Trophoblast cell (in vitro differentiated cells and primary cell): ENCODE measurements around the gene MRPS34.

Experiments
- DNase-seq, 2 donors: peaks; one replicate each; pipeline ENCODE4 v3.0.0-alpha.2; 2016
- H2AFZ ChIP-seq: 2 replicates; pipeline ENCODE4 v1.6.1; 2013; ENCODE audit warnings: low read length, moderate library complexity, mild to moderate bottlenecking; ENCODE audit not compliant: insufficient read depth, poor library complexity
- H2AK5ac ChIP-seq: 2 replicates; pipeline ENCODE4 v1.6.1; 2013; ENCODE audit warnings: mild to moderate bottlenecking, low read length
- H2BK120ac ChIP-seq: 2 replicates; pipeline ENCODE4 v1.6.1; 2013; ENCODE audit warnings: low read length, mild to moderate bottlenecking, moderate library complexity; ENCODE audit not compliant: insufficient read depth, poor library complexity
- H2BK12ac ChIP-seq: 2 replicates; pipeline ENCODE4 v1.6.1; 2013; ENCODE audit warnings: mild to moderate bottlenecking, low read length, moderate library complexity
- H2BK5ac ChIP-seq: 2 replicates; pipeline ENCODE4 v1.6.1; 2013; ENCODE audit warnings: low read length, low read depth, moderate library complexity, mild to moderate bottlenecking; ENCODE audit not compliant: poor library complexity
- H3K14ac ChIP-seq: 2 replicates; pipeline ENCODE4 v1.6.1; 2013; ENCODE audit warnings: mild to moderate bottlenecking, low read length
- H3K18ac ChIP-seq: 2 replicates; pipeline ENCODE4 v1.6.1; 2013; ENCODE audit warnings: mild to moderate bottlenecking, low read length
- H3K23ac ChIP-seq: 2 replicates; pipeline ENCODE4 v1.6.1; 2013; ENCODE audit warnings: low read length
- H3K27ac ChIP-seq: 2 replicates; pipeline ENCODE4 v1.5.1; 2013; ENCODE audit warnings: low read depth, mild to moderate bottlenecking, inconsistent platforms, low read length, moderate library complexity
- H3K27me3 ChIP-seq: 2 replicates; pipeline ENCODE4 v1.6.1; 2013; ENCODE audit warnings: inconsistent platforms, mild to moderate bottlenecking, low read length, moderate library complexity; ENCODE audit not compliant: insufficient read depth
- H3K36me3 ChIP-seq, 2 experiments: 1 replicate in 1 of 2; 2 replicates in 1 of 2; pipeline ENCODE4 v1.6.1; 2013; ENCODE audit warnings: low read length in 2 of 2, mild to moderate bottlenecking in 2 of 2, moderate library complexity in 1 of 2; ENCODE audit not compliant: insufficient read depth in 2 of 2, control insufficient read depth in 1 of 2
- H3K4ac ChIP-seq: 2 replicates; pipeline ENCODE4 v1.6.1; 2013; ENCODE audit warnings: low read depth, mild to moderate bottlenecking, low read length, moderate library complexity
- H3K4me1 ChIP-seq, 2 experiments: 1 replicate in 1 of 2; 2 replicates in 1 of 2; pipeline ENCODE4 v1.6.1; 2013; ENCODE audit warnings: low read length in 2 of 2, mild to moderate bottlenecking in 2 of 2, moderate library complexity in 1 of 2; ENCODE audit not compliant: insufficient read depth in 2 of 2, control insufficient read depth in 1 of 2
- H3K4me2 ChIP-seq: 2 replicates; pipeline ENCODE4 v1.6.1; 2013; ENCODE audit warnings: inconsistent platforms, mild to moderate bottlenecking, low read length, moderate library complexity
- H3K4me3 ChIP-seq: 2 replicates; pipeline ENCODE4 v1.5.1; 2013; ENCODE audit warnings: mild to moderate bottlenecking, low read depth, low read length, inconsistent platforms
- H3K79me1 ChIP-seq: one replicate; pipeline ENCODE4 v1.6.1; 2013; ENCODE audit warnings: low read length
- H3K79me2 ChIP-seq: 2 replicates; pipeline ENCODE4 v1.6.1; 2013; ENCODE audit warnings: low read length, mild to moderate bottlenecking; ENCODE audit not compliant: control insufficient read depth, insufficient read depth, poor library complexity
- H3K9ac ChIP-seq: 2 replicates; pipeline ENCODE4 v1.6.1; 2013; ENCODE audit warnings: mild to moderate bottlenecking, low read length
- H3K9me3 ChIP-seq: 2 replicates; pipeline ENCODE4 v1.6.1; 2013; ENCODE audit warnings: low read depth, mild to moderate bottlenecking, control low read depth, inconsistent platforms, low read length; ENCODE audit not compliant: insufficient read depth
- H4K12ac ChIP-seq: 2 replicates; pipeline ENCODE4 v1.6.1; 2013; ENCODE audit warnings: low read depth, mild to moderate bottlenecking, low read length, moderate library complexity
- H4K8ac ChIP-seq: 2 replicates; pipeline ENCODE4 v1.6.1; 2013; ENCODE audit warnings: low read depth, mild to moderate bottlenecking, low read length, moderate library complexity
- H4K91ac ChIP-seq: one replicate; pipeline ENCODE4 v1.6.1; 2013; ENCODE audit warnings: low read depth, mild to moderate bottlenecking, low read length, moderate library complexity
- WGBS: extraction: QIAGEN DNeasy Blood & Tissue Kit; methylation state at CpG from one replicate; pipeline ENCODE4 v1.1.7; 2013; ENCODE audit warnings: missing lambda C conversion rate; ENCODE audit not compliant: insufficient read length, insufficient coverage; ENCODE audit errors: extremely low coverage; 5-methylcytosine and 5-hydroxymethylcytosine counted together

Gene MRPS34

DNA sequence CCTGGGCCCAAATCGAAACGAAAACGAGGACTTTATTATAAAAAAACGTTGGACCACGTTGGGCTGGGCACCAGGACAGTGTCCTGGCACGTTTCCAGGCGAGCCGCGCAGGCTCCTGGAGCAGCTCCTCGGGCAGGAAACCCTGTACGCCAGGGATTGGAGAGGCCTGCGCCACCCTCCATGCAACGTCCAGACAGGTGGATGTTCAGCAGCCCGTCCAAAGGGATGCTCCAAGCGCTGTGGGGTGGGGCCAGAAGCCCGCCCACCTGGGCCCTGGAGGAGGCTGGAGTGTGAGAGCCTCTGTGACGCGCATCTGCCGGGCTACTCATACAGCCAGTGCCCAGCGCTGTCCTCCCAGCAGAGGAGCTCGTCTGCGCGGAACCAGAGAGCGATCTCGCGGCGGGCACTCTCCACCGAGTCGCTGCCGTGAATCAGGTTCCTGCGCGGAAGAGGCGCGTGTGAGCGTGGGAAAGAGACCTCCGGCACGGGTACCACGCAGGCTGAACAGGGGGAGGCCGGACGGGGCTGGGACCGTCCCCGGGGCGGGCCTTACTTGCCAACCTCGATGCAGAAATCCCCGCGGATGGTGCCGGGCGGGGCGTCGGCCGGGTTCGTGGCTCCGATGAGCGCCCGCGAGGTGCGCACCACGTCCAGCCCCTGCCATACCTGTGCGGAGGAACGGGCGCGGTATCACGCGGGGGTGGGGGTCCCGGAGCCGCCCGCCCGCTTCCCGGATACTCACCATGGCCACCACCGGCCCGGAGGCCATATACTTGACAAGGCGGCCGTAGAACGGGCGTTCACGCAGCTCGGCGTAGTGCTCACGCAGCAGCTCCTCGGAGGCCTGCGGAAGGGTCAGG lies 2.4 kb downstream of the MRPS34 start:
- Histone ChIP-seq H3K23ac (no peak overlapping the region), H3K4me2 (peak overlapping the region; percentile 94), H3K4me3 (peak overlapping the region; percentile 77), H3K4ac (peak overlapping the region; percentile 33), H3K27me3 (no peaks in the 10 kb centered on the region), H3K79me1 (peaks cover 22% of the 10 kb centered on the region), H2AK5ac (peak overlapping the region; percentile 11), H3K36me3 (peaks cover 46 to 52% of the 10 kb centered on the region in 2 experiments), H2BK12ac (no peak overlapping the region), H4K12ac (peak overlapping the region; percentile 39), H4K91ac (peak overlapping the region; percentile 8), H4K8ac (peak overlapping the region; percentile 0), H3K79me2 (peaks cover 15% of the 10 kb centered on the region), H3K18ac (peak overlapping the region; percentile 37), H3K14ac (peak overlapping the region; percentile 65), H2BK5ac (no peak overlapping the region), H3K4me1 (peaks cover 10 to 18% of the 10 kb centered on the region in 2 experiments), H3K9ac (peak overlapping the region; percentile 10), H2AFZ (no peak overlapping the region), H3K9me3 (peaks cover 2% of the 10 kb centered on the region), H2BK120ac (no peak overlapping the region), H3K27ac (no peak overlapping the region)
- peak; percentile 81 to 84 for DNase-seq
- no CpG with 5 or more reads among the region's 81 CpGs for WGBS

DNA sequence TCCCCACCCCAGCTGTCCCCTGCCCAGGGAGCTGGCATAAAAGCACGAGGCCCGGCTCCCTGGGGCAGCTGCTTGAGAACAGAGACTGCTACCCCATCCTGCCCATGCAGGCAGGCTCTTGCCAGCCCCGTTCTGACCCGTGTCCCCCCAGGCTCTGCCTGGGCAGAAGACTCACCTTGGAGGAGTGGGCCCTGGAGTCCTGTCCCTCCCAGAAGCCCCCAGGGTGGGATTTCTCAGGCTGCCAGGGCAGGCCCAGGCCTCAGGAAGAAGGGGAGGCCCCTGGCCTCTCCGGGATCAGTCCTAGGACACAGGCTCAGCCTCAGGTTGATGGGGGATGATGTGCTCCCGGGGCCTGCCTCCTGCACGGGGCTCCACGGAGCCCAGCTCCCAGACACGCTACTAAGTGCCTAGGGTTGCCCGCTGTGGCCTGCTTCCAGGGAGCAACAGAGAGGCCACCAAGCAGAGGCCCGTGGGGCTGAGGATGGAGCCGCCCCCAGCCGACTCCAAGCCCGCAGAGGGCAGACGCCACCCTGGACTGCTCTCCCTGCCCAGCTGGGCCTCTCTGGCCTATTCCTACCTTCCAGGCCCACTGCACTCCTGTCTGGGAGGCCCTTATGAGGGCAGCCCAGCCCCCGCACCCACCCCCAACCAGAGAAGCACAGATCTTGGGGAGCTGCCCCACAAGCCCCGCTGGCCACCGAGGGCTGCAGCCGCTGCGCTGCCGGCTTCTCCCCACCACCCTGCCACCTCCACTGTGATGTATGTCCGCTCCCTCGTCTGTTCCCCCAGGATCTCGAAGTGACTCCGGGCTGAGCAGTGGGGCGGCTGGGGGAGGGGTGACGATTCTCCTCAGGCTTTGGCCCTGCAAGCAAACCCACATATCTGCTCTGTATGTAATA lies 3.3 kb downstream of the MRPS34 start:
- H3K9me3 ChIP-seq = peaks cover 2% of the 10 kb centered on the region
- no peak overlapping the region for H2AK5ac ChIP-seq
- H2BK12ac ChIP-seq = no peak overlapping the region
- no peak overlapping the region for H4K12ac ChIP-seq
- no peak overlapping the region for H3K23ac ChIP-seq
- peaks cover 15% of the 10 kb centered on the region for H3K79me2 ChIP-seq
- no peak overlapping the region for H3K4me3 ChIP-seq
- H3K4me1 ChIP-seq = peaks cover 10 to 18% of the 10 kb centered on the region in 2 experiments
- H3K27ac ChIP-seq = no peak overlapping the region
- no peak overlapping the region for H3K14ac ChIP-seq
- no peak overlapping the region for H2AFZ ChIP-seq
- H3K79me1 ChIP-seq = peaks cover 22% of the 10 kb centered on the region
- no peak overlapping the region for H4K8ac ChIP-seq
- H4K91ac ChIP-seq = no peak overlapping the region
- peaks cover 49 to 54% of the 10 kb centered on the region in 2 experiments for H3K36me3 ChIP-seq
- WGBS = no CpG with 5 or more reads among the region's 27 CpGs
- no peak overlapping the region for H3K4ac ChIP-seq
- H3K18ac ChIP-seq = no peak overlapping the region
- no peaks in the 10 kb centered on the region for H3K27me3 ChIP-seq
- H2BK5ac ChIP-seq = no peak overlapping the region
- no peak overlapping the region for H2BK120ac ChIP-seq
- no peak for DNase-seq
- no peak overlapping the region for H3K9ac ChIP-seq
- no peak overlapping the region for H3K4me2 ChIP-seq

DNA sequence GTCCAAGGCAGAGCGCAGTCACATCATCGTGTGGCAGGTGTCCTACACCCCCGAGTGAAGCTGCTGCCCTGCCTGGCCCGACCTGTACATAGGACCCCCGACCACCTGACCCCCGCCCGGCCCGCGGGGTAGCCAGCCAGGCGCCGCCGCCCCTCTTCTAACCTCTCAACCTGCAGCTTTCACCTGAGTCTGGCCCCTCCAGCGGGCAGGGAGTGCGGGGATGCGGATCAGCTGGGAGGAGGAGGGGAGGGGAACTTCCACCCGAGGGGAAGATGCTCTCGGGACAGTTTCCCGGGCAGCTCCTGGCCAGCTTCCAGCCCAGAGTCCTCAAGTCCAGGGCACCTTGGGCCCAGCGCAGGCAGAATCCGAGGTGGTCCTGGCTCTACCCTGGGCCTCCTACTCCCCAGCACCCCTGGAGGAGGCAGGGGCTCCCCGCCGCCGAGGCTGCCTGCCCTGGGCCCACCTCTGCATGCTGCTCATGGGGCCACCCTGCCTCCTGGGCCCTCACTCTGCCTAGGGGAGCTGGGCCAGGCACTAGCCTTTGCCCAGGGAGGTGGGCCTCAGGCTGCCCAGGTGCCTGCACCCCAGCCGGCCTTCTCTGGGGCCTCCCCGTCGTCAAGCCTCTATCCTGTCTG lies 4.0 kb downstream of the MRPS34 start:
- Histone ChIP-seq H3K9me3 (peaks cover 2% of the 10 kb centered on the region), H3K9ac (no peak overlapping the region), H3K18ac (no peak overlapping the region), H4K12ac (no peak overlapping the region), H3K27ac (no peak overlapping the region), H3K79me1 (peaks cover 22% of the 10 kb centered on the region), H4K91ac (no peak overlapping the region), H3K4me1 (peaks cover 5 to 14% of the 10 kb centered on the region in 2 experiments), H4K8ac (no peak overlapping the region), H2BK120ac (no peak overlapping the region), H3K36me3 (peaks cover 54 to 59% of the 10 kb centered on the region in 2 experiments), H3K4ac (no peak overlapping the region), H2BK5ac (no peak overlapping the region), H3K4me3 (no peak overlapping the region), H3K79me2 (peaks cover 15% of the 10 kb centered on the region), H3K23ac (no peak overlapping the region), H2AK5ac (no peak overlapping the region), H2BK12ac (no peak overlapping the region), H3K14ac (no peak overlapping the region), H3K4me2 (no peak overlapping the region), H3K27me3 (no peaks in the 10 kb centered on the region), H2AFZ (no peak overlapping the region)
- no CpG with 5 or more reads among the region's 26 CpGs for WGBS
- no peak for DNase-seq

GRCh38 chr16:1768061-1768766 lies 4.7 kb downstream of the MRPS34 start:
- no peak overlapping the region for H2BK120ac ChIP-seq
- H3K23ac ChIP-seq = no peak overlapping the region
- WGBS = no CpG with 5 or more reads among the region's 41 CpGs
- H4K12ac ChIP-seq = no peak overlapping the region
- H2AK5ac ChIP-seq = no peak overlapping the region
- no peak overlapping the region for H4K91ac ChIP-seq
- DNase-seq = no peak
- peaks cover 56 to 63% of the 10 kb centered on the region in 2 experiments for H3K36me3 ChIP-seq
- no peak overlapping the region for H2AFZ ChIP-seq
- no peaks in the 10 kb centered on the region for H3K27me3 ChIP-seq
- H2BK12ac ChIP-seq = no peak overlapping the region
- H3K14ac ChIP-seq = no peak overlapping the region
- peaks cover 11% of the 10 kb centered on the region for H3K79me2 ChIP-seq
- peaks cover 2% of the 10 kb centered on the region for H3K9me3 ChIP-seq
- no peak overlapping the region for H3K27ac ChIP-seq
- H3K4ac ChIP-seq = no peak overlapping the region
- H3K4me2 ChIP-seq = no peak overlapping the region
- no peak overlapping the region for H3K4me3 ChIP-seq
- no peak overlapping the region for H4K8ac ChIP-seq
- H3K18ac ChIP-seq = no peak overlapping the region
- peaks cover 4 to 11% of the 10 kb centered on the region in 2 experiments for H3K4me1 ChIP-seq
- H2BK5ac ChIP-seq = no peak overlapping the region
- no peak overlapping the region for H3K9ac ChIP-seq
- peaks cover 18% of the 10 kb centered on the region for H3K79me1 ChIP-seq
